ENCODE results near the gene CC2D1B. TPM values are rescaled to one million over a fixed set of nuclear protein-coding genes. Genes with fewer than 3 reads are reported as not detected.

The CC2D1B gene
- polyA plus RNA-seq, 3 donors = 12.6 to 18.5 (median 15.6) TPM

DNA sequence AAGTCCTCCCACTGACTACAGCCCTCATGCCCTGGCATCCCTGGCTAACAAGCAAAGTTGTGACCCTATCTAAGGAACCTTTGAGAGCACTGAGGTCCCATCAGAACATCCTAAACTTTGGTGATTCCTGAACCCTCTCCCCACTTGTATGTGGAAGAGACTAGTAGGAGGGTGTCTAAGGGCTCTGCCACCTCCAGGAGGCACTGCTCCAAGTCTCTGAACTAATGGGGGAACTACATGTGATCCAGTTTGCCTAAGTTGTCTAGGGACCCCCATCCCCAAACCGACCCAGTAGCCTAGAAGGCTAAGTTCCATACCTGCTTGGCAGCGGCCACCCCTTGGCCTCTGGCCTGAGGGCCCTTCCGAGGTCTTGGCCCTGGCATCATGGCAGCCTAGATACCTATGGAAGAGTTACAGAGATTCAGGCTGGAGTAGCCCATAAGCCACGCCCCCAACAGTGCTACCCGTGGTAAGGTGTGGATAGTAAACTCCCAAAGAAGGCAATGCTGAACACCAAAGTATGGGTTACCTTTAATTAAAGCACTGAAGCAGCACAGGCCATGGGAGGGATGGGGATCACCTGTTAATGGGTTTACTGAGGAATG is 1.7 kb downstream of the CC2D1B start:
- no peak overlapping the region for H3K27ac ChIP-seq (ENCODE audit: low read depth, low read length)
- 76 to 88% (median 85%) methylated on average over 5 of the region's 5 CpGs for WGBS, 3 donors

DNA sequence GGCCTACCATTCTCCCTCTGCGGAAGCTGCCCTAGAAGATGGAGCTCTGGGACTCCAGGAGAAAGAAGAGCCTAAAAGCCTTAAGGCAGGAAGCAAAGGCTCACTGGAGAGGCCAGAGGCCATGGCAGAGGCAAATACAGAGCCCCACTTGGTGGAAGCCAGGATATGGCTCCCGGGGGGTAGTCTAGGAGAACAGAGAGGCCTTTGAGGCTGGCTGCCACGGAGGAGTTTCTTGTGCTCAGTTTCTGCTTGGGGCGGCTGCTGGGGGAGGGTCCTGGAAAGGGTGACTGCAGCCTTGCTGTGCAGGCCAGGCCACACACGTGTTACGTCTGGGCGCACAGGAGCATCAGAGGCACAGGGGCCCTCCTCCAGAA is 5.4 kb downstream of the CC2D1B start:
- no peak overlapping the region for H3K27ac ChIP-seq (ENCODE audit: low read depth, low read length)
- WGBS, 3 donors = 89 to 94% (median 91%) methylated on average over 7 of the region's 7 CpGs

GRCh38 chr1:52359676-52360594 is 6.1 kb downstream of the CC2D1B start:
- 93 to 96% (median 95%) methylated on average over 24 of the region's 24 CpGs for WGBS, 3 donors
- no peak overlapping the region for H3K27ac ChIP-seq (ENCODE audit: low read depth, low read length)

DNA sequence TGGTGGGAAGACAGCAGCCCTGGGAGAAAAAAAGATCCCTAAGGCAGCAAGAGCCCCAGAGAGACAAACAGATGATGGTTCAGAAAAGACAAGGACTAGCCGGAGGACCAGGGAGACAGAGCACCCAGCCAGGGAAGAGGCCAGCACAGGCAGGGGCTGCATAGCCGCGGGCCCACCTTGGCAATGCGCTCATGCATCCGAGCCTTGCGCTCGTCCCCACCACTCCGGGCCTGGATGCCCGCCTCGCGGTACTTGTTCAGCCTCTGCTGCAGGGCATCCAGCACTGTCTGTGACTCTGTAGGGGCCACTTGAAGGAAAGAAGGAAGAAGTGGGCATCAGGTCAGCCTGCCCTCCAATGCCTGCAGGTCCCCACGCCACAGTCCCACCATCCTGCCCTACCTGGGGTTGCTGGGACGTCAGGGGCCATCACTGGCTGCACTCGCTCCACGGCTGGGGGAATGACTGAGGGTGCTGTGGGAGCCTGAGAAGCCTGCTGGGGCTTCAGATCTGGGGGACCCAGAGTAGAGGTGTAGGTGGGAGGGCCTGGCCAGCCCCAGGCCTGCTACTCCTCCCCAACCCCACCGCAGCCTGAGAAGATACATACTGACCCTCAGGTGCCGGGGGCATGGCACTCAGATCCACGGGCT is 7.0 kb downstream of the CC2D1B start:
- H3K27ac ChIP-seq (ENCODE audit: low read depth, low read length) = no peak overlapping the region
- WGBS, 3 donors = 94 to 97% (median 96%) methylated on average over 18 of the region's 18 CpGs

DNA sequence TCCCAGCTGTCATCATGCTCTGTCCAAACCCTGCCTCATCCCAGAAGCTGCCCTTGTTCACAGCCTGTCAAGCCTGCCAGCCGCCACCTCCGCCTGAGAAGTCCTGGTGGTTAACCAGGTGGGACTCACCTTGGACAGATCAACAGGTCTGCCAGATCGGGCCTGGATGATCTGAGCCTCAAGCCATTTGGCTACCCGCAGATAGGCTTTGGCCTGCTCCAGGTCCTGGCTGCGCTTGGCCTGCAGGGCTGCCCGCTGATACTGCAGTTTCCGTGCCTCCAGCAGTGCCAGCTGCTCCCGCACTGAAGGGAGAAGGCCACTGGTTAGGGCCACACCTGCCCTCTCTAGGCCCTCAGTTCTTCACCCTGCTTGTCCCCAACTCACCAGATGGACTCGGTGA is 8.6 kb downstream of the CC2D1B start:
- WGBS, 3 donors = 89 to 97% (median 96%) methylated on average over 9 of the region's 9 CpGs
- H3K27ac ChIP-seq (ENCODE audit: low read depth, low read length) = no peak overlapping the region

GRCh38 chr1:52356818-52357355 is 9.1 kb downstream of the CC2D1B start:
- 88 to 96% (median 94%) methylated on average over 8 of the region's 8 CpGs for WGBS, 3 donors
- no peak overlapping the region for H3K27ac ChIP-seq (ENCODE audit: low read depth, low read length)

DNA sequence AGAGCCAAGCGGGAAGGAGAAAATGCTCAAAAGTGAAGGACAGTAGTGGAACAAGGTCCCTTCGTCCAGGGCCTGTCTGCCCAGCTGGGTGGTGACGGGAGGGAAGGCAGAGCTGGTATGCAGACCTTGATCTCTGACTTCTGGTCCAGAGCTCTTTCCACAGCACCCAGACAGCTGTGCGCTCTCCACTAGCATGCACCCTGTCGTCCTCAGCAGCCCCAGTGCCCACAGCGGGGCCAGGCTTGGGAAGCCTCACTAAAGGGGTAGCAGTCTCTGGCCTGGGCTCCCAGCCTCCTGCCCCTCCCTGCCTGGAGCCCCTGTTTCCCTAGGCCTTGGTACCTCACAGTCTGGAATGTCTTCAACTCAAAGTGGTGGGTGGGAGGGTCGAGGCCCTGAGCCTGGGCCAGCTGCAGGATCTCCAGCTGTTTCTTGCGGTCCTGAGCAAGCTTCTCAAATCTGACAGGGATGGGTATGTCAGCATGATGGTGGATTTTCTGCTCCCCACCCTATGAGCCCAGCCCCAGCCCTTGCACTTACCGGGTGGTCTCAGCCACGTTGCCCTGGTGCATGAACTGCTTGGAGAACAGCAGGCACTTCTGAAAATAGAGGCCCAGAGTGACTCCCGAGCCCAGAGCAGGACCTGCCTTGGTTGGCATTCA is 10.0 kb downstream of the CC2D1B start:
- 89 to 93% (median 90%) methylated on average over 11 of the region's 11 CpGs for WGBS, 3 donors
- H3K27ac ChIP-seq (ENCODE audit: low read depth, low read length) = no peak overlapping the region

DNA sequence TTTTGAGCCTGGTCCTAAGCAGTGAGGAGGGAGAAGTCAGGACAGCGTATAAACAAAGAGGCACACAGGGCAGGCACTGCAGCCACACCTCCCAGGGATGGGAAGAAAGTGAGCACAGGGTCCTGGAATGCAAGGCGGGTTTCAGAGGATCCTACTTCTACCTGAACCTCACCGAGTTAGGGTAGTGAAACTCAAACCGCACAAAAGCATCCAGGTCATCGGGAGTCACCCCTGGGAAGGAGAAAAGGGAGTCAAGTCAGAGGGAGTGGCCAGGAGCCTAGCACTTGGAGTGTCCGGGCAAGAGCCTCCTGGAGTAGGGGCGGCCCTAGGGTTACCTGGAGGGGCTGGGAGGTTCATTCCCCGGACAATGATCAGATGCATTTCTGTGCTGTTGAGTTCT is 10.6 kb downstream of the CC2D1B start:
- no peak overlapping the region for H3K27ac ChIP-seq (ENCODE audit: low read depth, low read length)
- WGBS, 3 donors = 93 to 95% (median 94%) methylated on average over 8 of the region's 8 CpGs

GRCh38 chr1:52352690-52353089 is 13.3 kb downstream of the CC2D1B start:
- no peak overlapping the region for H3K27ac ChIP-seq (ENCODE audit: low read depth, low read length)
- WGBS, 3 donors = 71 to 85% (median 79%) methylated on average over 7 of the region's 7 CpGs

DNA sequence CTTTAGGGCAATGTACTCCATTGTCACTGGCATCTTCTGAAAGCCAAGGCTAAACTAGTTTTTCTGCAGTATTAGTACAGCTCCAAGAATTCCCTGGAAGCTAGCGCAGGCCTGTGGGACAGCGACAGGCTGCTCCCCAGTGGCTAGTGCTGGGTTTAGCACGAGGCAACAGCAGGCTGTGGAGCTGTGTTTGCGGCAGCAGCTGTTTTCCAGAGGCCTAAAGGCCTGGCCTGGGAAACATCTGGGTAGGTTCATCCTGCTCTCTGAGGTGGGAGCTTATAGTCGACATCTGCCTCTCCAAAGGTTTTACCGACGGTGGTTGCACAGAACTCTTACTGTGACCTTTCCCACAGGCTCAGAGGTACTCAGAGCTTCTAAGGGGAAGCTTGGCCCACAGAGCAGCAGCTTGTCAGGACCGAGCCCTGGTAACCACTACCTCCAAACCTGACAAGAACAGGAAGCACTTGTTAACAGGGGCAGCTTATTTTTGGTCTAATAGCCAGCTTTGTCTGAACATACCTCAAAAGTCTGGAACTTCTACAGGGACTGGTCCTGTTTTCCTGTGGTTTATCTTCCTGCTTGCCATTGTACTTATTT is 17.2 kb downstream of the CC2D1B start:
- WGBS, 3 donors = 39 to 59% (median 41%) methylated on average over 8 of the region's 8 CpGs
- H3K27ac ChIP-seq (ENCODE audit: low read depth, low read length) = no peak overlapping the region

DNA sequence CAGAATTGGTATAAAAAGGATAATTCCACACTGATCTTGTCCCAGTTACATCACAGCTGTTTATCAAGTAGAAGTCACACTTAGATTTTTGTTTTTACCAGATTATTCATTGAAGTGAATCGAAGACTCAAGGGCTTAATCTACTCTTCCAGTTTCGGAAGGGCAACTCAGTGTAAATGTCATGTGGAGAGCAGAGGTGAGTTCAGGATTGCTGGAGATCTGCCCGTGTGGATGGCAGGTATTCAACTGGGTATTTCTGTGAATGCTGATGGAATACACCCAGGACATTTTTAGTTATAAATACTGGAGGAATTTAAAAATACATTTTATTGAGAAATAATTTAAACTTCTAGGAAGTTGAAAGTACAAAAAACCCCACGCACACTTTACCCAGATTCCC is 19.4 kb downstream of the CC2D1B start:
- WGBS, 3 donors = 87 to 90% (median 89%) methylated on average over 4 of the region's 4 CpGs
- no peak overlapping the region for H3K27ac ChIP-seq (ENCODE audit: low read depth, low read length)

DNA sequence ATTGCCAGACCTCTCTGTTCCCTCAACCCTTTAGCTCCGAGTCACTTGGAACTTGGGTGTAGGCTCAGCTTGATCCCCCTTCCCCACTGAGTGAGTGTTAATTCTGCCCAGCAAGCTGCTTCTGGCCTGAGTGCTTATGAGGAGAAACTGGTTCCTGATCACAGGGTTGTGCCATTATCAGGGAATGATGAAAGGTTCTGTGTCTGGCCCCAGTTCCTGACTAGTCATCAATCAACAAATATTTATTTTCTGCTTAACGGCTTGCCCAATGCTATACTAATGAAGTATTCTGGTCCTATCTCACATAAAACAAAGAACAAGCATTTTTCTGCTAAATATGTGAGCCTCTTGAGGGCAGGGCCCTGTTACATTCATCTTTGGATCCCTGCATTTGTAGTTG is 20.8 kb downstream of the CC2D1B start:
- WGBS, 3 donors = 51 to 92% (median 82%) methylated on average over 2 of the region's 2 CpGs
- no peak overlapping the region for H3K27ac ChIP-seq (ENCODE audit: low read depth, low read length)

DNA sequence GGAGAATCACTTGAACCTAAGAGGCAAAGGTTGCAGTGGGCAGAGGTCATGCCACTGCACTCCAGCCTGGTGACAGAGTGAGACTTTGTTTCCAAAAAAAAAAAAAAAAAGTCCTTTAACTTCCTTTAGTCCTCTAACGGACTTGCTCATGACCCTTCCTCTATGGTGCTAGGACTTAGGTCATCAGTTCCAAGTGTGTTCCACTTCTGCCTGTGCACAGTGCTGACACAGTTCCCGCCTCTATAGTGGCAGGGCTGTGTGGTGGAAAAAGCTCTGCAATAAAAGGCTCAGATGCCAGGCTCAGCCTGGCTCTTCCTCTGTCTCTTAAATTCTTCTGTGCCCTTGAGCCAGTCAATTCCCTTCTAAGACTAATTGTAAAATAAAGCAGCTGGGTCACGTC is 22.0 kb downstream of the CC2D1B start:
- WGBS, 3 donors = 82 to 88% (median 88%) methylated on average over 3 of the region's 3 CpGs
- no peak overlapping the region for H3K27ac ChIP-seq (ENCODE audit: low read depth, low read length)

DNA sequence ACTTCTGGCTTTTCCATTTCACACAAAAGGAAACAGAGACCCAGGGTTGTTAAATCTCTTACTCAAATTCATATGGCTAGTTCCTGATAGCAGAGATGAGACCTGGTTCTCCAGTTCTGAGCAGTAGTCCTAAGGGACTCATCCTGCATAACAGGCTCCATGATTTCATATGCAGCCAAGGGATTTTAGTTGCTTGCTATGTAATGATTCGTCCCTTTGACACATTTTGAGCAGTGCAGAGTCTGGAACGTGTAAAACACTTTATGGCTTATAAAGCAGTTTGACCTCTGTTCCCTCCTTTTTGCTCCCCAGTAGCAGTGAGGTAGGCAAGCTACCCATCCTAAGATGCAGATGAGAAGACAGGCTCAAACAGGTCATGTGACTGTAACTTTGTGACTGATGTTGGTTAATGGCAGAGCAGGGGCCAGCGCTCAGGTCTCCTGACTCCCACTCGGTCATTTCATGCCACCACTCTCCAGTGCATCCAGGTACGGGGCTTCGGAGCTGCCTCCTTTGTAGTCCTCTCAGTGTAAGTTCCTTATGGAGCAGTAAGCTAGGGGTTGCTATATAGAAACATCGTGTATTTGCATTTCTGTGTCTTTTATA is 24.2 kb downstream of the CC2D1B start:
- H3K27ac ChIP-seq (ENCODE audit: low read depth, low read length) = no peak overlapping the region
- WGBS, 3 donors = 75 to 78% (median 77%) methylated on average over 7 of the region's 7 CpGs

DNA sequence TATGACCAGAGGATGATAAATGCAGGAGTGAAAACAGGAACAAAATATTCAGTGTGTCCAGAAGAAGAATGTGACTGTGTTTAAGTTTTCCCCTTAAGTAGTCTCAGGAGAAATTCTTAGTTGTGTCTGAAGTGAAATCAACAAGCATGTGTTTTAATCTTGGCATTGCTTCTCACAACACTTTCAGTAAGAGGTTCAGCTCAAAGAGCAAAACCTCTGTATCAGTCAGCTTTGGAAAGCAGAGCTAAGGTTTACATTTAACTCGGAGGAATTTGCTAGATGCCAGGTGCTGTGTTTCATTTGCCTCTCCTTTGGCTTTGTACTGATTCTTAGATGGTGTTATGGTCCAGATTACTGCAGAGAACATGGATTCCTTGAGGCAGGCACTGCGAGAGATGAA is 28.6 kb downstream of the CC2D1B start:
- no peak overlapping the region for H3K27ac ChIP-seq (ENCODE audit: low read depth, low read length)
- 73 to 81% (median 74%) methylated on average over 2 of the region's 2 CpGs for WGBS, 3 donors

DNA sequence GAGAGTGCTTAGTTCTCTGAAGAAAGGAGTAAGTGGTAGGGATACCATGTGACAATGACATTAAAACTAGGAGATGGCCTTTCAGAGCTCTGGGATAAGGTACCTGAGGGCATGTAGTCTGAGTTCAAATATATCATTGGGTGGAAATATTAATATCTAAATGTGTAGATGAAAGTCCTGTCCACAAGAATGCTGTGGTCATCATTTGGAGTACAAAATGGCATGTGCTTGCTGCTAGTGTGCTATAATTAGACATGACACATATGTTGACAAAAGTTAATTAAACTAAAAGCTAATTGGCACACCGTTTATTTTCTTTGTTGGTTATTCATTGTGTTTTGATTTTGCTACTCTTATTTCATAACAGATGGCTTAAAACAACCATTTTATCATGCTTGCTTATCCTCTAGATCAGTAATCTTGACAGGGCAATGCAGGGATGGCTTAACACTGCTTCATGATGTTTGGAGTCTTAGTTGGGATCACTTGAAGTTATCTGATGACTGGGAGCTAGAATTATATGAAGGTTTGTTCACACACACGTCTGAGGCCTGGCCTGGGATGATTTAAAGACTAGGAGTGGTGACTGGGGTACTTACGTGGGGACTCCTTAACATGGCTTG is 31.0 kb downstream of the CC2D1B start:
- H3K27ac ChIP-seq (ENCODE audit: low read depth, low read length) = no peak overlapping the region
- WGBS, 3 donors = 88 to 94% (median 92%) methylated on average over 3 of the region's 3 CpGs

GRCh38 chr1:52332411-52332810 is 33.6 kb downstream of the CC2D1B start:
- H3K27ac ChIP-seq (ENCODE audit: low read depth, low read length) = no peak overlapping the region
- 91 to 97% (median 97%) methylated on average over 1 of the region's 1 CpG for WGBS, 3 donors

DNA sequence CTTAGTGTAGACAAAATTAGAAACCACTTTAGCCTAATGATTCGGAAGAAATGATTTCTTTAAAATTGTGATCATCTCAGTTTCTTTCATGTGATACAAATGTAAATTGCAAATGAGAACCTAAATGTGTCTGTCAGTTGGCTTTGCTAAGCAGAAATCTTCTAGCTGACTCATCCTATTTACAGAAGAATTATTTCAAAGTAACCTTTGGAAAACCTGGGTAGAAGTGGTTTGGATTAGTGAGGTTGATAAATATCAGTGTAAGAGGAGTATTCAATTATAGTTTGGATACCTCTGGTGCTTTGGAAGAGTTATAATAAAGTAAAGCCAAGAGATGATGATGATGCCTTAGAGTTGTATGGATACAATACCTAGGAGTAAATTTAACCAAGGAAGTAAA is 37.4 kb downstream of the CC2D1B start:
- no peak overlapping the region for H3K27ac ChIP-seq (ENCODE audit: low read depth, low read length)
- 94 to 98% (median 97%) methylated on average over 1 of the region's 1 CpG for WGBS, 3 donors
